IPS-NIHi7 (cell line): ENCODE results near the gene PRXL2B.
"Not testable (repeated sequence)": the region's sequence is repeated elsewhere in the genome, so short reads cannot be mapped to it uniquely, and the experiment has no call there.

Experiments used
- DNase-seq: peaks from one replicate; pipeline ENCODE4 v3.0.0; 2012; ENCODE audit warnings: mixed read lengths; ENCODE audit errors: extremely low spot score

The PRXL2B gene

DNA sequence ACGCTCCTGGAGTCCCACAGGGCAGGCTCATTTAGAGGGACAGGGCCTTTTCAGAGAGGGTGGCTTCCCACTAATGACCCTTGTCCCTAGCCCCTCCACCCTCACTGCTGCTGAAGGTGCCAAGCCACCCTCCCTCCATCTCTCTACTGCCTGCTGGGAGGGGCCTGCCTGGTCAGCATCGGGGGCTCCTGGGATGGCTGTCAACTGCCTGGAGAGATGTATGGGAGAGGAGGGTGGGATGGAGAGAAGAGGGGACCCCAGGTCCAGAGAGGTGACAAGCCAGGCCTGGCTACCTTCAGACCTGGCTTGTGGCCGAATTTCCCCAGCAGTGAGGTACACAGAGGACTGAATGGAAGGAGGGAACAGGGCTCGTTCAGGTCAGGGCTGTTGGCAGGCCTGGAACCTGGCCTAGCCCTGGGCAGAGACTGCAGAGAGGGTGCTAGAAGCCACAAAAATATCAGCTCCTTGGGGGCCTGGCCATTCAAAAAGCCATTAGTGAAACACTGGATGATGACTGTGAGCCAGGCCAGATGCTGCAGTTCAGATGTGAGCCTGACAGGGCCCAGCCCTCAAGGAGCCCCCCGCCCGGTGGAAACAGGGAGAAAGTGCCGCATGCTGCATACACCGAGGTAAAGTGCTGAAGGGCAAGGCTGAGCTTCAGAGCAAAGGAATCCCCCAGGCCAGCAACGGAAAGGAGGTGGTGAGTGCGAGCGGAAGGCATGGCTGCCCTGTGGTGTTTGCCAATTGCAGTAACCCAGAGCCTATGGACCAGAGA lies 26.2 kb downstream of the PRXL2B start:
- no peak for DNase-seq

DNA sequence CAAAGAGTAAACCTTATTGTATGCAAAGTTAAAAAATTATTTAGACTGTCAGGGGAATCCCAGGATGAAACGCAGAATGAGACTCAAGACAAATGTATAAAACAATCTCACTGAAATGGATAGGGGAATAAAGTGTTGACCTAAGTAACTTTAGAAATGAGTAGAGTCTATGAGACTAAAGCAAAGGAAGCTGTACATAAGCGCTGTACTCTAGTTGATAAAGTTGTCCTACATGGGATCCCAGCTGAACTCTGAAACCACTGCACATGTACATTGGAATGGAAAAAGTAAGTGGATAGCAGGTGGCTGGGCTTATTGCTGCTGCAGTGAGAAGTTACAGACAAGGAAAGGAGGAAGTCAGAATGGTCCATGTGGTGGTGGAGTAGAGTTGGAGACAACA lies 27.6 kb downstream of the PRXL2B start:
- no peak for DNase-seq

DNA sequence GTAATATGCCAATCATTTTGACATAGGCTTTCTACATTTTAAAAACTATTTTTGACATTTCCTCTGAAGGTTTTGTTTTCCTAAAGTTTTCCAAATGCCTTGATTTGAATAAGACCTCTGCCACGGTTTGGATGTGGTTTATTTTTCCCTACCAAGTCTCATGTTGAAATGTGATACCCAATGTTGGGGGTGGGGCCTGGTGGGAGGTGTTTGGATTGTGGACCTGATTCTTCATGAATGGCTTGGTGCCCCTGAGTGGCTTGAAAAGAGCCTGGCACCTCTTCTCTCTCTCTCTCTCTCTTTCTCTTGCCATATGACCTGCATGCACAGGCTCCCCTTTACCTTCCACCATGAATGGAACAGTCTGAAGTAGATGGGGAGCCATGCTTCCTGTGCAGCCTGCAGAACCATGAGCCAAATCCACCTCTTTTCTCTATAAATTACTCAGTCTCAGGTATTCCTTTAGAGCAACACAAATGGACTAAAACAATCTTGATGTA lies 31.4 kb downstream of the PRXL2B start:
- DNase-seq, result no peak

DNA sequence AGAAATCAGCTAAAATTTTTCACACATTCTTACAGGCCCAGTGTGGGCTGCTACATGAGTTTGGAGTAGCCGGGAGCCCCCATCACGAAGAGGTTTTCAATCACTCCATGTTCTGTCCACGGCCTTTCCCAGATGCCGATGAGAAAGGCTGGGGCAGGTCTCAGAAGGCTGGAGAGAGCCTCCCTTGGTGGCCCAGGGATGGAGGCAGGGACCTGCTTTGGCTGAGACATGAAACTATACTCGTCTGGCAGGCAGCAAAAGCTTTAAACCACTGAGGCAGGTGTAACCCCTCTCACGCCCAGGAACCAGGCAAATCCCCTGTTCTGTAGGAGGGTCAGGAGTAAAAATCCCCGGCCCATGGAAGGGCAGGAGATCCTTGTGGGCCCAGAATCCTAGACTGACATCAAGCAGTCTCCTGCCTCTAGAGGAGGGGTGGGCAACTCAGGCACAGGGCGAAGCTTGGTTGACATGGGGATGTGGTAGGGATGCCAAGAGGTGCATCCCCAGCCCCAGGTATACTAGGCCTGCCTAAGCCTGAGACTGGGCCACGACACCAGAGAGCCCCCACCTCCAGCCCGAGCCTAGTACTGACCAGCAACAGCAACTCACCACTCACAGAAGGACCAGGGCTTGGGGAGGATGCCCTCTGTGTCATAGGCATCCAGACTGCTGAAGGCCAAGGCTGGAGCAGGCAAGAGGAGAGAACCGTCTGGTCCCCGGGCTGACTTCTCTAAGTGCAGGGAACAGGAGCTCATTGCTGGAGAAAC lies 37.2 kb downstream of the PRXL2B start:
- no peak for DNase-seq

DNA sequence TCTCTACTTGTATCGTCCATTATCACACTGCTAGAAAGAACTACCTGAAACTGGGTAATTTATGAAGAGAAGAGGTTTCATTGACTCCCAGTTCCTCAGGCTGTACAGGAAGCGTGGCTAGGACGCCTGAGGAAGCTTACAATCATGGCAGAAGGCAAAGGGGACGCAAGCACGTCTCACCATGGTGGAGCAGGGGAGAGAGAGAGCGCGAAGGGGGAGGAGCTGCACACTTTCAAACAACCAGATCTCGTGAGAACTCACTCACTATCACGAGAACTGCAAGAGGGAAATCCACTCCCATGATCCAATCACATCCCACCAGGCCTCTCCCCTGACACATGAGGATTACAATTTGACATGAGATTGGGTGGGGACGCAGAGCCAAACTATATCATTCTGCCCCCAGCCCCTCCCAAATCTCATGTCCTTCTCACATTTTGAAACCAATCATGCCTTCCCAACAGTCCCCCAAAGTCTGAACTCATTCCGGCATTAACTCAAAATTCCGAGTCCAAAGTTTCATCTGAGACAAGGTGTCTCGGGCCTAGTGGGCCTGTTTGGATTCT lies 38.2 kb downstream of the PRXL2B start:
- DNase-seq, result no peak

DNA sequence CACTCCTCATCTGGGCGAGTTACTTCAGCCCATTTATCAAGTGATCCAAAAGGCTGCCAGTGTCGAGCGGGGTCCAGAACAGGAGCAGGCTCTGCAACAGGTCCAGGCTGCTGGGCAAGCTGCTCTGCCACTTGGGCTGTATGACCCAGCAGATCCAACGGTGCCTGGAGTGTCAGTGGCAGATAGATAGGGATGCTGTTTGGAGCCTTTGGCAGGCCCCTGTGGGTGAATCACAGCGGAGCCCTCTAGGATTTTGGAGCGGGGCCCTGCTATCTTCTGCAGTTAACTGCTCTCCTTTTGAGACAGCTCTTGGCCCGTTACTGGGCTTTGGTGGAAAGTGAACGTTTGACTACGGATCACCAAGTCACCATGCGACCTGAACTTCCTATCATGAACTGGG lies 38.7 kb downstream of the PRXL2B start:
- no peak for DNase-seq

DNA sequence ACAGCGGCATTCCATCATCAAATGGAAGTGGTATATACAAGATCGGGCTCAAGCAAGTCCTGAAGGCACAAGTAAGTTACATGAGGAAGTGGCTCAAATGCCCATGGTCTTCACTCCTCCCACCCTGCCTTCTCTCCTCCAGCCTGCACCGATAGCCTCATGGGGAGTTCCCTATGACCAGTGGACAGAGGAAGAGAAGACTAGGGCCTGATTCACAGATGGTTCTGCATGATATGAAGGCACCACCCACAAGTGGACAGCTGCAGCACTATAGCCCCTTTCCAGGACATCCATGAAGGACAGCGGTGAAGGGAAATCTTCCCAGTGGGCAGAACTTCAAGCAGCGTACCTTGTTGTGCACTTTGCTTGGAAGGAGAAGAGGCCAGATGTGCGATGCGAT lies 39.2 kb downstream of the PRXL2B start:
- DNase-seq, result not testable (repeated sequence)

DNA sequence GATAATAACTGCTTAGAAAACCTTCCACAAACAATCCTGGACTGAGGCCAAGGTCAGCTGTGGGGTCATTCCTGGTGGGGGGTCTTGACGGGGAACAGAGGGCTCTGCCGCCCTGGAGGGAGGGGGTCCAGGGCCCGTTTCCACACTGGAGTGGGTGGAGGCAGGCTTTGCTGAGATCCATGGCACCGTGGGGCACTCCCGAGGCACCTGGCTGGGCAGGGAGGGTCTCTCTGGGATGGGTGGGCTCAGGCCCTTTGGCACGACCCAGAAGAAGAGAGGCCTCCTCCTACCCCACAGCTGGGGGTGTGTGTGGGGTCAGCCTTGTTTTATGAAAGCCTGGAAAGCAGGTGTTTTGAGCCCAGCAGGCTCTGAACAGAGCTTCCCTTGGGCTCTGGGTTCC lies 41.2 kb downstream of the PRXL2B start:
- no peak for DNase-seq

DNA sequence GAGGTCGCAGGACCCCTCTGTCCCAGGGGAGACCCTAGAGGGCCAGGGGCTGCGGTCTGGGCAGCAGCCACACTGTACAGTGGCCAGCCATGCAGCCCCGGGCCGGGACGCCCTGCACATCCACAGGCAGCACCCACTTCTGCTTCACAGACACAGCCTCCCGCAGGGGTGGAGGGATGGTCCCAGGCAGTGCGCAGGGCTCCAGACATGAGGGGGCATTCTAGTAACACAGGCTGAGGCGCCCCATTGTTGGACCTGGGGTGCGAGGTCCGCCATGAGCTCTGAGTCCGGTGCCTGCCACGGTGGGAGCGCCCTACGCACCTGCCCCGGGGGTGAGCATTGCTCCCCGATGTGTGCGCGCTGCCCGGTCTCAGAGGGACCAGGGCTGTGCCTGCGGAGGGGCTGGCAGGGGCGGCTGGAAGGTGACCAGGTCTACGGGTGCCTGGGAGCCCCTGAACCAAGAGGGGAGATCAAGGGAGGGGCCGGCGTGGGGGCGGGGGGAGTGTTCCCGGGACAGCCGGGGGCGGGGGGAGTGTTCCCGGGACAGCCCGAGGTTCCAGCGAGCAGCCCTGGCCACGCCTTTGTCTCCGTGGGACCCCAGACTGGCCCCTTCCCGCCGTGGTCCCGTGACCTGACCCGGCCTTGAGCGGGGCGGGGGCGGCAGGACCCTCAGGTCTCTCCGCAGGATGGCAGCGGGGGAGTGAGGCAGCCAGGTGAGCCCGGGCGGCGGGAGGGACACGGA lies 41.8 kb downstream of the PRXL2B start:
- no peak for DNase-seq

DNA sequence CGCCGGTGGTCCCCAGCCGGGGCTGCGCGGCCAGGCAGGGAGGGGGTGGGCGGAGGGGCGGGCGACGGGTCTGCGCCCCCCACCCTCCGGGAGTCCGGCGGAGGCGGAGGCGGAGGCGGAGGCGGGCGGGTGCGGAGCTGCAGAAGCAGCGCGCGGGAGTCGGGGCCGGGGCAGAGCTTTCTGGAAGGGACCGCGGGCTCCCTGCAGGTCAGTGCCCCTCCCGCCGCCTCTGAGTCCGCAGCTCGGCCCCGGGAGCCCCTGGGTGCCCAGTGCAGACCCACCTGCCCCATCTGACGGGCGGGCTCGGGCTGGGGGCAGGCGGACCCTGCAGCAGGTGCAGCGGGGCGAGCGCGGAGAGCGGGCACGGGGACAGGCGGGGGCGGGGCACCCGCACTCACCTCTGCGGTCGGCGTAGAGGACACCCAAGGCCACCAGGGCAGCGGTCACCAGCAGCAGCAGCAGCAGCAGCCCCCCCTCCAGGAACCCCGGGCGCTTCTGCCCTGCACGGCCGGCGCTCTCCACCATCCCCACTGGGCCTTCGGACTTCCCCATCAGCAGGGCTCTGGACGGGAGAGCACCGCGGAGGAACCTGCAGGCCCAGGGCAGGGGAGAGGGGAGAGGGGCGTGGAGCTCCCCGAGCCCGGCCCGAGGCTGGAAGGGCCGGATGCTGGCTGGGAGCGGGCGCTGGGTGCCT lies 42.5 kb downstream of the PRXL2B start:
- DNase-seq, result no peak

DNA sequence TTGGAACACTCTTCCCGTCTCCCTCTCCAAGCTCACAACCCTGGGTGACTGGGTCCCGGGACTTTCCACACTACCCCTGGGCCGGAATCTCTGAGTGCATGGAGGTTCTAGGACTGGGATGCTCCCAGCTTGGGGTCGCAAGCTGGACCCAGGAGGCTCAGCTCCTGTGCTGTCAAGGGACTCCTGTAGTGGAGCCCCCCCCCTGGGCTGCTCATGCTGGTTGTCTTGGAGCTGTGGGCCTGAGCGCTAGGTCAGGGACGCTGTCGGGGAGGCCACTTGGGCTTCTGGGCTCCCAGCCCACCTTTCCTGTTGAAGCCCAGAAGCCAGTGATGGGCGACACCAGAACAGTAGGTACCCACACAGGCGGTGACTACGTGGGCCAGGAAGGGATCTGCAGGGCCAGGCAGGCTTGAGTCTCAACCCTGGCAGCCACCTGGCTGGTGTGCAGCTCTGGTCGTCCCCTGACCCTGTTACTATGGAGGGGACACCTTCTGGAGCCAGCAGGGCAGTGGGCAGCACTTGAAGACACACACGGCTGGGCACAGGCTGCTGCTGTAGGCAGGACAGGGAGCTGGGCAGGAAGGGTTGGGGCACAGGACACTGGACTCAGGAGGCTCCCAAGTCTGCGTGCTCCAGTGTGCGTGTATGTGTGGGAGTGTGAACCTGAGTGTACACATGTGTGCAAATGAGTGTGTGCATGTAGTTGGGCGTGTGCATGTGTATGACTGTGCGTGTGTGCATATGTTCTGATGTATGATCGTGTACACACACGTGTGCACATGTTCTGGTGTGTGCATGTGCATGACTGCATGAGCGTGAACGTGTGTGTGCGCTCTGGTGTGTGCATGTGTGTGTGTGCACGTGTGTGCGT lies 43.3 kb downstream of the PRXL2B start:
- no peak for DNase-seq

DNA sequence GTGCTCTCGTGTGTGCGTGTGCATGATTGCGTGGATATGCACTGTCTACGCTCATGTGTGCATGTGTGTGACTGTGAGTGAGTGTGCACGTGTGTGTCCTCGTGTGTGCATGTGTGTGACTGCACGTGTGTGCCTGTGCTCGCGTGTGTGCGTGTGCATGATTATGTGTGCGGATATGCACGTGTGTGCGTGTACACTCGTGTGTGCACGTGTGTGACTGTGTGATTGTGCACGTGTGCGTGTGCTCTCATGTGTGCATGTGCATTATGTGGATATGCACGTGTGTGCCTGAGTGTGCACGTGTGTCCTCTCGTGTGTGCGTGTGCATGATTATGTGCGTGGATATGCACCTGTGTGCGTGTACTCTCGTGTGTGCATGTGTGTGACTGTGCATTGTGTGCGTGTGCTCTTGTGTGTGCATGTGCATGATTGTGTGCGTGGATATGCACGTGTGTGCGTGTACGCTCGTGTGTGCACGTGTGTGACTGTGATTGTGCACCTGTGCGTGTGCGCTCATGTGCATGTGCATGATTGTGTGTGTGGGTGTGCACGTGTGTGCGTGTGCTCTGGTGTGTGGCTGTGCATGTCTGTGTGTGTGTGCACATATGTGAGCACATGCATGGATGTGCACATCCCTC lies 44.0 kb downstream of the PRXL2B start:
- no peak for DNase-seq

DNA sequence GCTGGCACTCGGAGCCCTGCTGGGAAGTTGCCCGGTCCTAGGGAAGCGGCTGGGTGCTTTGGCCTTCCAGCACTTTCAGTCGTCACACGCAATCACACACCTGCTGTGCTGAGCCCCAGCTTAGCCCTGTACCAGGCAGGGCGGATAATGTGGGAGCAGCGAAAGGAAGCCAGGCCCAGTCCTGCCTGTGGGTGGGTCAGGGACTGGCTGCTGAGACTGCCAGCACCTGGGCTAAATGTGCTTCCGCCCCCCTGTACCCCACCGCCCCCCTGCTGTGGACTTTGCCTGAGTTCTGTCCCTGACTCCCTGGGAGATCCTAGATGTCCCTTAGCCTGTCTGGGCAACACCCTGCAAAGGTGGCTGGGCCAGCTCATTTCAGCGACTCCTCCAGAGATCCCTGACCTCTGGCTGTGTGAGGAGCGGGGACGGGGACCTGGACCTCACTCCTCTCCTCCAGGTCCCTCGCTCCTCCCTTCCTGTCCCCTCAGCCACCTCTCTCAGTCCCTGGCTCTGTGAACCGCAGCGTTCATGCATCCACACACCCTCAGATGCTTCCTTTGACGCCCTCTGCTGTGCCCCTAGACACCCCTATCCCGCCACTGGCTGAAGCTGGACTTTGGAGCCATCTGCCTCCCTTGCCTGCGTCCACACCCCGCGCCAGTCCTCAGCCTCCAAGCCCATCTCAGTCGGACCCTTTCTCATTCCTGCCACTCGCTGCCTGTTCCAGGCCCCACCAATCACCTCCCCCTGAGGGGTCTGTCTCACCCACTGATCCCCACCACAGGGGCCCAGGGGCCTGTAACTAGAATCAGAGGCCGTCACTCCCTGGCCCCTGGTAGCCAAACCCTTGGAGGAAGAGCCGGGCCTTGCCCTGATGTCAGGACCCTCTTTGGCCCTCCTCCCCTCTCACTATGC lies 44.8 kb downstream of the PRXL2B start:
- DNase-seq, result no peak

DNA sequence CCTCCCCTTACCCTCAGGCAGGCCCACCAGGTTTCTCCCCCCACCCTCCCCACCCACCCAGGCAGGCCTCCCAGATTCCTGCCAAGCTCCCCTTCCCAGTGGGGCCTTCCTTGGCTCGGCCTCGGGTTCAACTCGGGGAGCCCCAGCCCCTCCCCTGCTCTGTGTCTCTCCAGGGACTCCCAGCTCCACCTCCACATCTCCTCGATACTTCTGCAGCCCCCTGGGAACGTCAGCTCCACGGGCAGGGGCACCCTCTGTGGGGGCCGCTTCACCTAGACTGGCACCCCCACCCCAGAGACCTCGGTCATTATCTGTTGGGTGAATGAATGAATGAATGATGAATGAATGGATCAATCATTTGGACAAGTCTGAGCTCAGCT lies 45.5 kb downstream of the PRXL2B start:
- DNase-seq, result no peak

DNA sequence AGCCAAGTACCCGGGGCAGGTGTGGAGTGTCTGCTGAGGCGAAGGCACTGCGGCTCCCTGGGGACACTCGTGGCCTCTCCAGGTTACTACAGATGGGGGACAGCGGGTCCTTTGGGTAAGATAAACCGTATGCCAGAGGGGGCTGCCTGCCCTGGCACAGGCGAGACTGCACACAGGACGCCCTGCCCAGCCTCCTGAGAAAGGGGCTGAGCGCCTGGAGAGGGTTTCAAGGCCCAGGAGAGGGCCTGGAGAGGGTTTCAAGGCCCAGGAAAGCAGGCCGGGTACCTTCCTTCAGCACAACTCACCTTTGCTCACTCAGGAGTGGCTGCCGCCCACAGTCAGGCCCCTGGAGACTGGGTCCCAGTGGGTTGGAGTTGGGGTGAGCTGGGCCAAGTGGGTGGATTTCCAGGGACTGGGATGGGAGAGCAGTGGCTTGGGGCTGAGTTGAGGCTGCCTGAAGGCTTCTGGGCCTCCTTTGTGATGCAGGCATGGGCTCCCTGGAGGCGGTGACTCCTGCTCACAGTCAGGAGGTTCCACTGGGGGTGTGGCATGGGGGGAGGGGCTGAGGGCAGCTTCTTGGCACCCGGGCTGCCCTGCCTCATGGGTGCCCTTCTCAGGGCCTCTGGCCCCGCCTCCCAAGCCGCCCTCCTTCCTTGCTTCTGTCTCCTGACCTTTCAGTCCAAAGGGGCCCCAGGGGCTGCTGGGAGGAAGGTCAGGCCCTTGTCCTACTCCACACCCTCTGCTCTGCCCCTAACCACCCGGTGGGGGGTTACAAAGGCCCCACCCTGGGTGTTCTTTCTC lies 46.2 kb downstream of the PRXL2B start, which contains the start of gene MMEL1:
MMEL1 (minus strand) TSS at position 456 of the 801 bp plus-strand sequence. CDS start 3,532 bp downstream, outside the sequence.
- DNase-seq, result peak; percentile 55

DNA sequence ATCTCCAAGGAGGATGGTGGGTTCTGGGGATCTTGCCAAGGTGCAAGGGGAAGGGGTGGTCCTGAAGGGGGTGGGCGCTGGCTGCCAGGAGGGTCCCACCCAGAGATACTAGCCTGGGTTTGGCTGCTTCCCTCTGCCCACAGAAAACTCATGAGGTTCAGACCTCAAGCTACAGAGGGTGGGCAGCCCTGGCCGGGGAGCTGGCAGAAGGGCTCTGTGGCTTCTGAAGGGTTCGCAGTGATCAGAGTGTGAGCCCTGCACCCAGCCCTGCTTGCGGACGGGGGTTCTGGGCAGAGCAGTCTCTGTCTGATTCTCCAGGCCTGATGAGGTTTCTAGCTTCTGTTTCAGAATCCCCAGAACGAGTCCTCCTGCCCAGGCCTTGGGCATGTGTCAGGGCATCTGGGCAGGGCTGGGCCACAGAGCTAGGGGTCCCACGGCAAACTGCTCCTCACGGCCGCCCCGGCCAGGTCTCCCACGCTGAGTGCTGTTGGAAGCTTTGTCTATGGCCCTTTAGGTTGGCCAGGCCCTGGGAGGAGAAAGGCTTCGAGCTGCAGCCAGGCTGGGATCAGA lies 46.9 kb downstream of the PRXL2B start:
- no peak for DNase-seq

DNA sequence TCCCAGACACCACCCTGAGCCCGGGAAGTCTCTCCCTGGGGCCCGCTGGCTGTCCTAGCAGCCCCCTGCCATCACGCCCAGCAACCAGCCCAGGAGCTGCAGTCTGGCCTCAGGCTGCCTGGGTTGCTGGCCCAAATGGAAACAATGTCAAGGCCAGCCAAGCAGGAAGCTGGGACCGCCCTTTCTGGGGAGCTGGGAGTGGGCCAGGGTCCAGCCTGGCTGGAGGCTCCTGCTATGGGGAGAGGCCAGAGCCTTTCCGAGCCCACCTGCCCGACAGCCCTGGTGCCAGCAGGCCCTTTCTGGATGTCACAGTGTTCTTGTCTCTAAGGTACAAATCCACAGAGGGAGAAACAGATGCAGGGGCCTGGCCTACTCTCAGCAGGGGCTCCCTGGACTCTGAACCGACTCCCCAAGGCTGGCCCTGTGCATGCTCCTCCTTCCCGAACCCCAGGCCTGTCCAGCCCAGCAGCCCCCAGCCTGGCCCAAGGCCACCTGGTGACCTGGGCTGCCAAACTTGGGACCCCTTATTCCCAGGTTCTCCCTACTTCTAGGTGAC lies 47.4 kb downstream of the PRXL2B start:
- no peak for DNase-seq
